ENCODE data around the gene ROBO1. TPM values are rescaled to one million over a fixed set of nuclear protein-coding genes. Genes with fewer than 3 reads are reported as not detected.

Gene ROBO1
- total RNA-seq, 1 experiment from 2014 or later: 33.9 TPM

- intact Hi-C loops (cut with micrococcal nuclease; ENCODE audit: unreplicated experiment): loop anchor here (5.0 kb wide), 1 partner anchor 324 kb away; no protein-coding TSS in a partner anchor
- no peak for DNase-seq
- no peak for TF ChIP-seq CTCF (IDR thresholded peaks at IDR 0.05; ENCODE audit: unreplicated experiment)
- CTCF ChIA-PET: no interaction called here
- no peaks in the 10 kb centered on the region for H3K36me3 Mint-ChIP-seq (ENCODE audit: insufficient read depth, unreplicated experiment)
- H3K27me3 Mint-ChIP-seq (ENCODE audit: unreplicated experiment): no peaks in the 10 kb centered on the region
- H3K4me3 Mint-ChIP-seq (ENCODE audit: low read depth, unreplicated experiment): no peak overlapping the region
- no peaks in the 10 kb centered on the region for H3K4me1 Mint-ChIP-seq (ENCODE audit: low read depth, unreplicated experiment)
- no peak overlapping the region for H3K27ac Mint-ChIP-seq (ENCODE audit: unreplicated experiment)
- H3K9me3 Mint-ChIP-seq (ENCODE audit: low read depth, unreplicated experiment): no peaks in the 10 kb centered on the region
- no TSS peak for BruUV-seq (replicated peaks)
These were observed 729.2 kb downstream of the ROBO1 start for GRCh38 chr3:79038636-79039035.

- no peak for DNase-seq
- H3K27ac Mint-ChIP-seq (ENCODE audit: unreplicated experiment): no peak overlapping the region
- CTCF ChIA-PET: no interaction called here
- no peak overlapping the region for H3K4me3 Mint-ChIP-seq (ENCODE audit: low read depth, unreplicated experiment)
- H3K9me3 Mint-ChIP-seq (ENCODE audit: low read depth, unreplicated experiment): no peaks in the 10 kb centered on the region
- BruUV-seq (replicated peaks): no TSS peak
- H3K27me3 Mint-ChIP-seq (ENCODE audit: unreplicated experiment): no peaks in the 10 kb centered on the region
- intact Hi-C loops (cut with micrococcal nuclease; ENCODE audit: unreplicated experiment): loop anchor here (5.0 kb wide), 1 partner anchor 324 kb away; no protein-coding TSS in a partner anchor
- no peak for TF ChIP-seq CTCF (IDR thresholded peaks at IDR 0.05; ENCODE audit: unreplicated experiment)
- no peaks in the 10 kb centered on the region for H3K36me3 Mint-ChIP-seq (ENCODE audit: insufficient read depth, unreplicated experiment)
- H3K4me1 Mint-ChIP-seq (ENCODE audit: low read depth, unreplicated experiment): no peaks in the 10 kb centered on the region
These were observed 729.7 kb downstream of the ROBO1 start for GRCh38 chr3:79038057-79038456.

- CTCF ChIA-PET: no interaction called here
- no peak overlapping the region for H3K27ac Mint-ChIP-seq (ENCODE audit: unreplicated experiment)
- H3K36me3 Mint-ChIP-seq (ENCODE audit: insufficient read depth, unreplicated experiment): no peaks in the 10 kb centered on the region
- intact Hi-C loops (cut with micrococcal nuclease; ENCODE audit: unreplicated experiment): loop anchor here (1.0 kb wide), 1 partner anchor 374 kb away; no protein-coding TSS in a partner anchor
- H3K9me3 Mint-ChIP-seq (ENCODE audit: low read depth, unreplicated experiment): no peaks in the 10 kb centered on the region
- no peaks in the 10 kb centered on the region for H3K27me3 Mint-ChIP-seq (ENCODE audit: unreplicated experiment)
- BruUV-seq (replicated peaks): no TSS peak
- H3K4me1 Mint-ChIP-seq (ENCODE audit: low read depth, unreplicated experiment): no peaks in the 10 kb centered on the region
- TF ChIP-seq CTCF (IDR thresholded peaks at IDR 0.05; ENCODE audit: unreplicated experiment): peak; percentile 51
- H3K4me3 Mint-ChIP-seq (ENCODE audit: low read depth, unreplicated experiment): no peak overlapping the region
- DNase-seq: peak; percentile 31
These were observed 735.0 kb downstream of the ROBO1 start for GRCh38 chr3:79032686-79033318.

- intact Hi-C loops (cut with micrococcal nuclease; ENCODE audit: unreplicated experiment): no loop called here
- CTCF ChIA-PET: no interaction called here
- H3K4me3 Mint-ChIP-seq (ENCODE audit: low read depth, unreplicated experiment): no peak overlapping the region
- no TSS peak for BruUV-seq (replicated peaks)
- no peaks in the 10 kb centered on the region for H3K27me3 Mint-ChIP-seq (ENCODE audit: unreplicated experiment)
- TF ChIP-seq CTCF (IDR thresholded peaks at IDR 0.05; ENCODE audit: unreplicated experiment): no peak
- no peaks in the 10 kb centered on the region for H3K4me1 Mint-ChIP-seq (ENCODE audit: low read depth, unreplicated experiment)
- H3K27ac Mint-ChIP-seq (ENCODE audit: unreplicated experiment): no peak overlapping the region
- no peak for DNase-seq
- H3K9me3 Mint-ChIP-seq (ENCODE audit: low read depth, unreplicated experiment): no peaks in the 10 kb centered on the region
- no peaks in the 10 kb centered on the region for H3K36me3 Mint-ChIP-seq (ENCODE audit: insufficient read depth, unreplicated experiment)
These were observed 737.6 kb downstream of the ROBO1 start for GRCh38 chr3:79030157-79030556.
